ENCODE measurements around the gene OR14C36.
"Not testable (repeated sequence)": the region's sequence is repeated elsewhere in the genome, so short reads cannot be mapped to it uniquely, and the experiment has no call there.

The OR14C36 gene, protein sequence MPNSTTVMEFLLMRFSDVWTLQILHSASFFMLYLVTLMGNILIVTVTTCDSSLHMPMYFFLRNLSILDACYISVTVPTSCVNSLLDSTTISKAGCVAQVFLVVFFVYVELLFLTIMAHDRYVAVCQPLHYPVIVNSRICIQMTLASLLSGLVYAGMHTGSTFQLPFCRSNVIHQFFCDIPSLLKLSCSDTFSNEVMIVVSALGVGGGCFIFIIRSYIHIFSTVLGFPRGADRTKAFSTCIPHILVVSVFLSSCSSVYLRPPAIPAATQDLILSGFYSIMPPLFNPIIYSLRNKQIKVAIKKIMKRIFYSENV

DNA sequence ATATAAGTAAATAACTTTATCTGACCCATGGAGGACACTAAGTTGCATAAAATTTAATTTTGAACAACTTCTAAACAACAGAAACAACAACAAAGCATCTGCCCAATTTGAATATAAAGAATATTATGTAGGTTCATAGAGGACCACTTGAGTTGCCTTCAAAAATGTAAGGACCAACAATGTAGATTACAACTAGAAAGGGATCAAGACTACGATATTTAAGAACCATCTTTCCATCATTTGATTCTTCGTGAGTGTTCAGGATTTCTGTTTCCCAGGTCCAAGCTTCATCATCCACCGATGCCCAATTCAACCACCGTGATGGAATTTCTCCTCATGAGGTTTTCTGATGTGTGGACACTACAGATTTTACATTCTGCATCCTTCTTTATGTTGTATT, at the start of gene OR14C36:
Gene OR14C36 (plus strand): TSS at position 301 of the 400 bp plus-strand sequence. CDS start 0 bp downstream, at position 301.
- DNase-seq (ENCODE audit: low spot score), result no peak

DNA sequence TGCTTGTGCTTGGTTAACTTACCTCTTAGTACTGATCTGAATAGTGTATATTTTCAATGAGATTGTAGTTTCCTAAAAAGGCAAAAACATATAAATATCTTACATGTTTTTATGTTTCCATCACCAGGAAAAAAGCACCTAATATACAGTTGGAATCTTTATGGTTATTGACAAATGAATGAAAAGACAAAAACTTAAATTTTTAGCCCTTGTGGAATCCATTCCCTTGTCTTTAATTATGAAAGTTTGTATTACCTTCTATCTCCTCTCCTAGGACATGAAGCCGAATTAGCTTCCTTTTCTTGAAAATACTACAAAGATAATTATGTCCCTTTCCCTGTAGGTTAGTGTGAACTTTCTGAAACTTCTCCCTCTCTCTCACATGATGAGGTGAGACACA, 45.3 kb upstream of the OR14C36 start, which contains the start of gene OR2T12:
Gene OR2T12 (minus strand): TSS at position 101 of the 400 bp plus-strand sequence. CDS start 7,846 bp downstream, outside the sequence.
- no peak for DNase-seq (ENCODE audit: low spot score)

DNA sequence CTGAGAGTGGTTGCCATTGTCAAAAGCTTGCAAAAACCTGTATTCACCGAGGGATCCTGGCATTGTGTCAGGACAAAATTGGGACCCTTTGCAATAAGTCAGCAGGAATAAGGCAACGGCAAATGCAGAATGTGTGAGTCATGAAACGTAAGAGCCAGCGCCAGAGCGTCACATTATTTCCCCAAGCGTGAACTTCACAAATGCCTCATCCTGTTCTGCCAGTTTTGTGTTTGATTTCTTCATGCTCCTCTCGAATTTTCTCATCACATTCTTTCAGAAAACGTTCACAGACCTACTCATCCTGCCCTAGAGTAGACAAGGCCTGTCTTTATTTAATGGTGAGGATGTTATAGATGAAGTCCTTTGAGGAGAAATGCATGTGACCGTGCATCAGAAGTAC, 42.9 kb upstream of the OR14C36 start:
- not testable (repeated sequence) for DNase-seq (ENCODE audit: low spot score)

DNA sequence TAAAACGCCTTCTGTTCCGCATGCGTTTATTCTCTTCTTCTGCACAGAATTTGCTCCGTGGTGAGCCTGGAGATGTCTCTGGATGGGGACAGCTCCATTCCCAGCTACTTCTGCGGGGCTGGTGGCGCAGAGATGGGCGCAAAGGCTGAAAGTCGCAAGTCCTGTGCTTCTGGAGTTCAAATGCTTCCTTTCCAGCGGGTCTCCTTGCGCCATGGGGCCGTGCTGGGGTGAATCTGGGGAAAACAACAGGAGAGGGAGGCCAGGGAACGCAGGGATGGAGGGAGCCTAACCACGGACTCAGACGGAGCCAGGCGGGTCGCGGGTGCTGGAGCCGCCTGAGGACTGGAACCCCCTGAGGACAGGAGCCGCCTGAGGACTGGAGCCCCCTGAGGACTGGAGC, 42.5 kb upstream of the OR14C36 start:
- DNase-seq (ENCODE audit: low spot score), result peak; percentile 5

DNA sequence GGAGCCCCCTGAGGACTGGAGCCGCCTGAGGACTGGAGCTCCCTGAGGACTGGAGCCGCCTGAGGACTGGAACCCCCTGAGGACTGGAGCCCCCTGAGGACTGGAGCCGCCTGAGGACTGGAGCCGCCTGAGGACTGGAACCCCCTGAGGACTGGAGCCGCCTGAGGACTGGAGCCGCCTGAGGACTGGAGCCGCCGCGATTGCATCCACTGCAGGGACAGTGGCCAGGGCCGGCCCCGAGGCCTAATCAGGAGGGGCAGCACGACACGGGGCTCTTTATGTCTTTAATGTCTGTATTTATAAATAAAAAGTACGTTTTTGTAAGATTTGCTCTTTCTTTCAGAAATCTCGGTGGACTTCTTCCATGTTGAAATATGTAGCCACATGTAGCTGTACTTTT, 41.8 kb upstream of the OR14C36 start:
- DNase-seq (ENCODE audit: low spot score), result not testable (repeated sequence)

DNA sequence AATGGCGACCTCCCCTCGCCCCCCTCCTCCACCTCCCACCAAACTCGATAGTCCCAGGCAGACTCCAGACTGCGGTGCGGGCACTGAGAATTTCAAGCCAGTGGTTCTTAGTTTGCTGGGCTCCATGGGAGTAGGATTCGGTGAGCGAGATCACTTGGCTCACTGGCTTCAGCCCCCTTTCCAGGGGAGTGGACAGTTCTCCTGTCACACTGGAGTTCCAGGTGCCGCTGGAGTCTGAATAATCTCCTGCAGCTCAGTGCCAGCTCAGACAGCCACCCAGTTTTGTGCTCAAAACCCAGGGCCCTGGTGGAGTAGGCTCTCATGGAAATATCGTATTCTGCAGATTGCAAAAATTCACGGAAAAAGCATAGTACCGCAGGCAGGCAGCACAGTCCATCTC, 31.8 kb upstream of the OR14C36 start:
- no peak for DNase-seq (ENCODE audit: low spot score)

DNA sequence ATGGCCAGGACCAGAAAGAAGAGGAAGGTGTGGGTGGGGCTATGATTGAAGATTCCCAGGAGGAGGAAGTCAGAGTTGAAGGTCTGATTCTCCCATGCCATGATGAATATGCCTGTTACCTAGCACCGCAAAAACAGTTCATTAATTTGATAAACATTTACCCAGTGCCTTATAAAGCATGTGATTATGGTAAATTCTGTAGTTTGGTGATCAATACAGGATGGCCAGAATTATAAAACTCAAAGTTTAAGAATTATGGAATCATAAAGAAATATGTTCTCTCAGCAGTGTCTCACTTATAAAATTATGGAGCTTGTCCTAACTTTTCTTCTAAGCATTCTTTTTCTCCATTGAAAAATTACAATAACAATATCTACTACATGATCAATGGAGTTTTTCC, 24.1 kb upstream of the OR14C36 start, which contains the start of gene OR2M7:
Gene OR2M7 (minus strand): TSS at position 101 of the 400 bp plus-strand sequence. CDS start 0 bp downstream, at position 101.
- DNase-seq (ENCODE audit: low spot score), result no peak

DNA sequence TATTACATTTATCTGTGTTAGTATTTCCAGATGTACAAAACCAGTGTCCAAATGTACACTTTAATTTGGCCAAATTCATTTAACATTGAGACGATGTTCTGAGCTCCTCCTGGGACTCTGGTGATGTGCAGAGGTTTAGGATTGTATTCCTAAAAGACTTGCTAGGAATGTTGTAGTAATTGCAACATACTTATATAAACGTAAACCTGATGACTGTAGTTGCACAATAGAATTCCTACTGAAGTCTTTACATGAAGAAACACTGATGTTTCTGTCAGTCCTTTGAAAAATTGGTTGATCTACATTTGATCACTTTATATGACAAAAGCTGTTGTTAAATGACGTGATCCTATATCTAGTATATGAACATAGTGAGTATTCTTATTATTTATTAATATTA, 5.1 kb upstream of the OR14C36 start:
- DNase-seq (ENCODE audit: low spot score), result no peak

DNA sequence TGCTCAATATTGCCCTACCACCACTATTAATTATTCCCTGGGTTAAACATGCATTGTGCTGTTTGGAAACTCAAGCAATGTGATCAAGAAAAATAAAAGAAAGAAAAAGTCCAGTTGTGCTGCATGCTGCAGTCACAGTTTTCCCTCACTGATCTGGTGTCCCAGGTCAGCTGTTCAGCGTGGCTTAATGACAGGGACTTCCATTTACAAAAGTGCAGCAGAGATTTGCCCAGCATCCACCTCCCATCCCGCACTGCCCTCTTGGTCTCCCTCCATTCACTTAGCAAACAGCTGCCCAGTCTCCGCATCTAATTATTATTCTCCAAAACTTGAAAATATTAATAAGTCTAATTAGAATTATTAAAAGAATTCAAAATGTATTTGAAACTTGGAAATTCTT, 10.8 kb downstream of the OR14C36 start:
- DNase-seq (ENCODE audit: low spot score), result no peak

DNA sequence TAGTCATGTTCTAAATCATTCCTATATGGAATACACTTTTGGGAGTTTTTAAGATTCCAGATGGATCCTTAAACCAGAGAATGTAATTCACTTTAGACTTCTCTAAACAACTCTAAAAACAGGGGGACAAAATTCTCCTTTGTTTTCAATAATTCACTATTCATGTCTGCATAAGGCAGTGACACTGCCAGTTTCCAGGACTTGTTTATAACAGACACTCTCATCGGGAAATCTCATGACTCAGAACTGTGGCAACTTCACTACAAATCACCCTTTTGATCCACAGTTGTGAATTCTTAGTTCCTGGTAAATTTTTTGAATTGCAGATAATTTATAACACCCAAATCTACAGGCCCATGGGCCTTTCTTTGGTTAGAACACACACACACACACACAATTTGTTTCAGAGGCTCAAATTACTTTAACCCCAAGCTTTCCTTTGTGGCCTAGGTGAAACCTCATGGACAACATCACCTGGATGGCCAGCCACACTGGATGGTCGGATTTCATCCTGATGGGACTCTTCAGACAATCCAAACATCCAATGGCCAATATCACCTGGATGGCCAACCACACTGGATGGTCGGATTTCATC, 12.6 kb downstream of the OR14C36 start, which contains the start of gene OR2T4:
Gene OR2T4 (plus strand): TSS at position 545 of the 595 bp plus-strand sequence. CDS start 0 bp downstream, at position 545.
- no peak for DNase-seq (ENCODE audit: low spot score)

DNA sequence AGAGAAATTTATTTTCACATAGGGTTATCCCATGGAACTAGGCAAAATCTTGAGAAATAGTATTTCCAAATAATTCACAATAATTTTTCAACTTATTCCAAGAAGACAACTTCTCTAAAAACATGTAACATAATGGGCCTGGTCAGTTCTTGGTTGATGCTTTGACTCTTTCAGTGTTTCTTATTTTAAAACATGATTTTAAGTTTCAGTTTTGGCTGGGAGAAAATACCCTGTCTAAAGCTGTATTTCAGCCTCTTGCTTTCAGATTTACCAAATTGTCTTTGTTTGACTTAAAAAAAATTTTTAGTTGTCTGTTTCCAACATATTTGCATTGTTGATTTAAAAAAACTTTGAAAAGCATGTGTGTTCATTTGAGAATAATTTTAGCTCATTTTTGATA, 18.0 kb downstream of the OR14C36 start:
- DNase-seq (ENCODE audit: low spot score), result no peak

DNA sequence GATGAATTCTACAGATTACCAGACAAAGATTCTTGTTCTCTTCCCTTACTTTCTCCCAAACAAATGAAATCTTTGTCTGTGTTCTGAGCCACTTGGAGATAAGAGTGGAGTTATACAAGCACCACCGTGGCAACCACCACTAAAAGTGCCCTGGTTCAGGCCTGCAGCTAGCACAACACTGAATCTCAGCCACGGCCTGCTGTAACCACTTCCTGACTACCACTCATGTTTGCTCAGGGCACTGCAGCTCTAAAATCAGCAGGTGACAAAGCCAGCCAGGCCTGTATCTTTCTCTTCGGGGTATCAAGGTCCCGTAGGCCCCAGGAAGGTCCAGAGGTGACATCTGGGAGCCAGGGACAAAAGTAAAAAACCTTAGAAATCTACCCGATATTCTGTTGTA, 23.8 kb downstream of the OR14C36 start:
- DNase-seq (ENCODE audit: low spot score), result no peak

DNA sequence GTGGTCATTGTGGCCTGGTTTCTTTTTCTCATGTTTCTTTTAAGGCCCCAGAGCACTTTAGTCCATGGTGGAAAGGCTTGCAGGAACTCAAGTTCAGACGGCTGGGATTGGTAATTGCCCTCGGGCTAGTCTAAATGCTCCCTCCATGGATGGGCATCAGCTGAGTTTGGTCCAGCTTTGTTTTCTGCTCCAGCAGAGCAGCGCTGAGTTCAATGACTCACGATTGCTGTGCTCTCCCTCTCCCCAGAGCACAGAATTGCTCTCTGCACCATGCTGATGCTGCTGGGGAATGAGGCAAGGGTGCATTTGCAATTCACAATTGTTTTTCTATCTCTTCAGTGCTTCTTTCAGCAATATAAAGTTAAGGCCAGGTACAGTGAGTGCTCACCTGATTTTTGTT, 25.2 kb downstream of the OR14C36 start:
- no peak for DNase-seq (ENCODE audit: low spot score)

DNA sequence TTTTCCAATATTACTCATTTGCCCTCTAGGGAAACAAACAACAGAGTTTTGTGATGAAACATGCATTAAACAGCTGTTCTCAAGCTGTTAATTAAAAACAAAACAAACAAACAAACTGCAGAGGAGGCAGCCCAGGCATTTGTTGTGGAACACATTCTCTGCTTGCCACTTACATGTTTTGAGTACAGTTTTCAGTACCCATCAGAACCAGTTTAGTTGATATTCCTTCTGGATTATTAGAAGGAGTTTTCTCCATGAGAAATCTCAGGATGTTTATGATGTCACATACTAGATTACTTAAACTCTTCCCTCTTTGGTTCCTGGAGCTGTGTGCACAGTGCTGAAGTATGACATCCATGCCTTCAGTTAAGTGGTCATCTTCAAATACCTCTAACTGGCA, 26.9 kb downstream of the OR14C36 start, which contains the start of gene OR2T6:
Gene OR2T6 (plus strand): TSS at position 301 of the 400 bp plus-strand sequence. CDS start 11,863 bp downstream, outside the sequence.
- DNase-seq (ENCODE audit: low spot score), result no peak

DNA sequence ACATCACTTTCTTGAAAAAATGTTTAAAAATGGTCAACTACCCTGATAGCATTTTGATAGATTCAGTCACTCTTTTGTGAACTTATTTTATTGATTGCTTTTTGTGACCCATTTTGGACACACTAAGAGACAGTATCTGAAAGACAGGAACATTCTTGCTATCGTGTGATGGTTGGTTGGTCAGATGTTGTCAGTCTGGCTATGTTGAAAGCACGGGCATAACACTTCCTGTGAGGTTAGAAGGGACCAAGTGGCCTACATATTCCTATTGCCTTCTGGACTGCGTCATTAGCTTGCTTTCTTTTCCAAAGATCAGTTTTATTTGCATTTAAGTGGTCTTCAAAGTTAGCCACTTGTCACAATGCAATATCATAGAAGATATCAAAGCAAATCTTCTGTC, 28.3 kb downstream of the OR14C36 start:
- no peak for DNase-seq (ENCODE audit: low spot score)

DNA sequence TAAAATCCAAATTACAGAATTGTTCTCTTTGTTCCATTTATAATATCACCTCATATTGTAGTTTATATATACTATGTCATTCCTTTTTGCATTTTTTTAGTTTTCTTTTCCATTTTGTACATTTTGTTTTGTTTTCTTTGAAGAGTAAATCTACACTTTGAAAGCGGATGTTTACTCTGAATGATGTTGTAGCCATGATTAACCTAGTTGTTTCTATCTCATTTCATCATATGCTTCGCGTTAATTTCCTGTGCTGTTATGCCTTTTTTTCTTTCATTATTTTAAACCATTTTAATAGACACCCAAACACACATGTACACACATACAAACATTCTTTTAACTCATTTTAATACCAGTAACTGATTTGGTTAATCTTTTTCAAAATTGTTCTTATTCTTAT, 32.3 kb downstream of the OR14C36 start:
- DNase-seq (ENCODE audit: low spot score), result no peak

DNA sequence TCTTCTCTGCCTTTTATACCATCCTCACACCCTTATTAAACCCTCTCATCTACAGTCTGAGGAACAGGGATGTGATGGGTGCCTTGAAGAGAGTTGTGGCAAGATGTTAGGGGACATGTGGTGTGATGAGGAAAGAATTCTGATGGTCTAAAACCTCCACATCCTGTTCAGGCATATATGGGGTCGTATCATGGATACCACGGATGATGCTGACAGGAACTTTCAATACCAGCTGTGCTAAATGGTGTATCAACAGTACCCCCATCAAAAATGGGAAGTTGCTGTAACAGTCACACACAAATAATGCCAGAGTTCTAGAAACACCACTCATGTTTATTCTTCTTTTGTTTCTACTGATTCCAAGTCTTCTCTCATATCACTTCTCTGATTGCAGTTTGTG, 39.9 kb downstream of the OR14C36 start:
- DNase-seq (ENCODE audit: low spot score), result no peak

DNA sequence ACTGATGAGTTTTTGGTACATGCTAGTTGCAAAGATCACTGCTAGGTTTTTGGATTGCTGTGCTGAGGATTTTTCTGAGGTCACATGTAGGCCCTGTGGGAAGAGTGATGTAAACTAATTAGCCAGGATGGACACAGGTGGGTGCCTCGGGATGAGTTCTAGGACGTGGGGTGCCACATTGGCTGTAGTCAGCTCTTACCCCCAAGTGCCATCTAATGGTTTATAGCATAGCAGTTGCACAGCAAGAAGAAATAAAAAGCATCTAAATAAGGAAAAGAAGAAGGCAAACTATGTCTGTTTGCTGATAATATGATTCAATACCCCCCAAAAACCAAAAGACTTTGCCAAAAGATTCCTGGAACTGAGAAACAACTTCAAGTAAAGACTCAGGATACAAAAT, 44.5 kb downstream of the OR14C36 start:
- no peak for DNase-seq (ENCODE audit: low spot score)

Data from AG20443 (cell line).